ENCODE measurements around the gene ZFAND2A.

GRCh38 chr7:1113548-1113885 is 46.5 kb downstream of the ZFAND2A start:
- TF ChIP-seq POLR2A (IDR thresholded peaks at IDR 0.05) (no peak), CTCF (IDR thresholded peaks at IDR 0.05) (no peak)

Measured in thyroid gland (tissue), 4 donors.